OCI-LY7 (cell line): ENCODE measurements around the gene NPHS1. TPM values are rescaled to one million over a fixed set of nuclear protein-coding genes. Genes with fewer than 3 reads are reported as not detected.

Experiments
- BruUV-seq: library from RNA; stranded (reverse); fragments of 400-500 nt; replicated peaks from 2 replicates; lab custom pipeline; 2021; lab: Mats Ljungman, UMichigan
- CTCF ChIA-PET: fragments of 300-600 bp; sonication (Branson Sonifier 250); formaldehyde crosslinking; loops from one replicate; lab custom pipeline; 2022; ENCODE audit warnings: antibody characterized with exemption; ENCODE audit not compliant: unreplicated experiment; lab: Charles Lee
- POLR2A ChIA-PET: fragments of 300-600 bp; sonication (Branson Sonifier 250); formaldehyde crosslinking; loops from one replicate; lab custom pipeline; 2022; ENCODE audit warnings: antibody characterized with exemption; lab: Charles Lee
- DNase-seq: peaks from one replicate; pipeline ENCODE4 v3.0.0-alpha.2; 2015; ENCODE audit warnings: low spot score
- H2AFZ ChIP-seq: fragments of 200-600 bp; sonication (generic), shearing (Covaris generic); 2 replicates; pipeline ENCODE4 v1.6.1; 2014; ENCODE audit warnings: mild to moderate bottlenecking, antibody characterized with exemption, low read length, moderate library complexity
- H3K27ac ChIP-seq: fragments of 200-600 bp; sonication (generic); 2 replicates; pipeline ENCODE4 v1.5.1; 2014; ENCODE audit warnings: mixed run types, low read depth, mild to moderate bottlenecking, moderate library complexity, low read length, inconsistent platforms; ENCODE audit not compliant: poor library complexity, severe bottlenecking
- H3K36me3 ChIP-seq: fragments of 200-600 bp; sonication (generic); 2 replicates; pipeline ENCODE4 v1.6.1; 2014; ENCODE audit warnings: mild to moderate bottlenecking, antibody characterized with exemption, low read length, moderate library complexity, mixed read lengths; ENCODE audit not compliant: insufficient read depth
- H3K4me1 ChIP-seq: fragments of 200-600 bp; sonication (generic); 2 replicates; pipeline ENCODE4 v1.5.1; 2014; ENCODE audit warnings: mild to moderate bottlenecking, low read length; ENCODE audit not compliant: insufficient read depth, poor library complexity, severe bottlenecking
- H3K4me2 ChIP-seq: fragments of 200-600 bp; sonication (generic); 2 replicates; pipeline ENCODE4 v1.6.1; 2014; ENCODE audit warnings: mild to moderate bottlenecking, low read length
- H3K4me3 ChIP-seq: fragments of 200-600 bp; sonication (generic); 2 replicates; pipeline ENCODE4 v1.5.1; 2014; ENCODE audit warnings: mild to moderate bottlenecking, low read depth, low read length; ENCODE audit not compliant: poor library complexity, severe bottlenecking
- H3K79me2 ChIP-seq: fragments of 200-600 bp; sonication (generic); 2 replicates; pipeline ENCODE4 v1.6.1; 2016; ENCODE audit warnings: low read depth, mild to moderate bottlenecking, low read length, moderate library complexity, mixed read lengths; ENCODE audit not compliant: insufficient read depth
- H3K9me2 ChIP-seq: fragments of 200-600 bp; sonication (generic); 2 replicates; pipeline ENCODE4 v1.6.1; 2016; ENCODE audit warnings: mild to moderate bottlenecking, low read length, mixed read lengths; ENCODE audit not compliant: insufficient read depth
- H3K9me3 ChIP-seq: fragments of 200-600 bp; sonication (generic); 2 replicates; pipeline ENCODE4 v1.6.1; 2014; ENCODE audit warnings: mild to moderate bottlenecking, mixed run types, low read length, mixed read lengths
- H4K20me1 ChIP-seq: fragments of 200-600 bp; sonication (generic); 2 replicates; pipeline ENCODE4 v1.6.1; 2014; ENCODE audit warnings: mild to moderate bottlenecking, antibody characterized with exemption, low read length, moderate library complexity, mixed read lengths; ENCODE audit not compliant: insufficient read depth
- CTCF ChIP-seq: fragments of 200-600 bp; sonication (generic); conservative IDR thresholded peaks from 2 replicates; pipeline ENCODE4 v1.5.1; 2014; ENCODE audit warnings: mild to moderate bottlenecking, antibody characterized with exemption, low read length, moderate library complexity, mixed read lengths
- EZH2phosphoT487 ChIP-seq: fragments of 200-600 bp; sonication (generic); IDR thresholded peaks from 2 replicates; pipeline ENCODE4 v1.6.1; 2018; ENCODE audit warnings: low read depth, borderline replicate concordance, mild to moderate bottlenecking, mixed run types, antibody characterized with exemption, low read length, moderate library complexity, mixed read lengths
- intact Hi-C: fragments of 100-400 bp; cut with micrococcal nuclease; formaldehyde crosslinking; loops from one replicate; pipeline ENCODE4 v1.10.0; 2022; ENCODE audit not compliant: unreplicated experiment
- total RNA-seq, 2 experiments: library from RNA; depleted of rRNA in 1 of 2; stranded (reverse); fragments of >200 nt in 1 of 2; shearing (Covaris generic) in 1 of 2; gene quantifications; 2 replicates each; pipeline ENCODE4 v1.2.3, GENCODE V29; 2014 to 2022

Gene NPHS1
- total RNA-seq, 2 experiments from 2014 or later, result not detected

GRCh38 chr19:35787227-35787799 lies 65.0 kb downstream of the NPHS1 start:
- H3K27ac ChIP-seq, result no peak overlapping the region
- H3K36me3 ChIP-seq, result no peaks in the 10 kb centered on the region
- intact Hi-C loops, result no loop called here
- ChIA-PET POLR2A (no interaction called here), CTCF (no interaction called here)
- no peaks in the 10 kb centered on the region for H3K9me3 ChIP-seq
- H4K20me1 ChIP-seq, result no peaks in the 10 kb centered on the region
- no TSS peak for BruUV-seq
- no peak overlapping the region for H3K4me2 ChIP-seq
- H3K79me2 ChIP-seq, result no peaks in the 10 kb centered on the region
- no peak for DNase-seq
- no peak overlapping the region for H3K4me3 ChIP-seq
- no peaks in the 10 kb centered on the region for H3K4me1 ChIP-seq
- no peaks in the 10 kb centered on the region for H3K9me2 ChIP-seq
- no peak overlapping the region for H2AFZ ChIP-seq
- no peak for TF ChIP-seq EZH2phosphoT487
- no peak for TF ChIP-seq CTCF

- intact Hi-C loops, result no loop called here
- no peak overlapping the region for H3K27ac ChIP-seq
- no peak overlapping the region for H2AFZ ChIP-seq
- H4K20me1 ChIP-seq, result no peaks in the 10 kb centered on the region
- TF ChIP-seq EZH2phosphoT487, result no peak
- no peak for TF ChIP-seq CTCF
- H3K79me2 ChIP-seq, result no peaks in the 10 kb centered on the region
- H3K4me1 ChIP-seq, result no peaks in the 10 kb centered on the region
- BruUV-seq, result no TSS peak
- peaks cover under 1% of the 10 kb centered on the region; the same call in 1 of the 2 replicates for H3K36me3 ChIP-seq
- H3K9me2 ChIP-seq, result no peaks in the 10 kb centered on the region
- H3K4me2 ChIP-seq, result no peak overlapping the region
- no peak overlapping the region for H3K4me3 ChIP-seq
- ChIA-PET POLR2A (no interaction called here), CTCF (no interaction called here)
- no peaks in the 10 kb centered on the region for H3K9me3 ChIP-seq
- DNase-seq, result no peak
Observed at GRCh38 chr19:35786299-35787160, 65.8 kb downstream of the NPHS1 start.

GRCh38 chr19:35785339-35785627 lies 67.0 kb downstream of the NPHS1 start:
- no peaks in the 10 kb centered on the region for H3K79me2 ChIP-seq
- no peaks in the 10 kb centered on the region for H3K9me2 ChIP-seq
- H4K20me1 ChIP-seq, result no peaks in the 10 kb centered on the region
- H3K4me1 ChIP-seq, result no peaks in the 10 kb centered on the region
- ChIA-PET POLR2A (interaction anchor here (0.6 kb wide), 1 partner anchor 50 kb away, joined by 5 read pairs; no protein-coding TSS in a partner anchor), CTCF (interaction anchor here (0.6 kb wide), 1 partner anchor 9 kb away, joined by 7 read pairs; no protein-coding TSS in a partner anchor)
- BruUV-seq, result no TSS peak
- no peak overlapping the region for H3K27ac ChIP-seq
- H3K4me3 ChIP-seq, result no peak overlapping the region
- no peak overlapping the region for H2AFZ ChIP-seq
- intact Hi-C loops, result no loop called here
- DNase-seq, result no peak
- no peaks in the 10 kb centered on the region for H3K9me3 ChIP-seq
- no peak for TF ChIP-seq EZH2phosphoT487
- no peak overlapping the region for H3K4me2 ChIP-seq
- H3K36me3 ChIP-seq, result peaks cover 5% of the 10 kb centered on the region; the same call in 1 of the 2 replicates
